Natural killer cell (primary cell): Measurements from ENCODE around the gene PPP3R2. TPM values are rescaled to one million over a fixed set of nuclear protein-coding genes. Genes with fewer than 3 reads are reported as not detected.
A peak's percentile ranks its signal among the peaks of the same experiment; 100 is the strongest.
"Not testable (repeated sequence)": the region's sequence is repeated elsewhere in the genome, so short reads cannot be mapped to it uniquely, and the experiment has no call there.

Experiments used
- ATAC-seq, 3 donors: fragments of 150-1000 bp in 2 of 3; fragments of 200-7000 bp in 1 of 3; cut with Tn5 transposase; 1 replicate in 1 of 3; 2 replicates in 2 of 3; pipeline ENCODE4 v1.10.0; 2021; ENCODE audit warnings: mild to moderate bottlenecking in 2 of 3, moderate library complexity in 2 of 3
- DNase-seq, 2 donors: peaks; one replicate each; pipeline versions ENCODE4 v3.0.0 to v3.0.0-alpha.2; 2013 to 2021; ENCODE audit warnings: mixed read lengths in 1 of 2
- H3K27ac ChIP-seq: one replicate; pipeline ENCODE4 v1.5.1; 2013; ENCODE audit warnings: mild to moderate bottlenecking, low read length
- H3K27me3 ChIP-seq: one replicate; pipeline ENCODE4 v1.6.1; 2013; ENCODE audit warnings: low read length; ENCODE audit not compliant: control insufficient read depth, insufficient read depth
- H3K36me3 ChIP-seq: one replicate; pipeline ENCODE4 v1.6.1; 2013; ENCODE audit warnings: low read length; ENCODE audit not compliant: control insufficient read depth, insufficient read depth
- H3K4me1 ChIP-seq: one replicate; pipeline ENCODE4 v1.6.1; 2013; ENCODE audit warnings: low read length; ENCODE audit not compliant: control insufficient read depth, insufficient read depth
- H3K4me3 ChIP-seq: one replicate; pipeline ENCODE4 v1.5.1; 2013; ENCODE audit warnings: low read length
- H3K9me3 ChIP-seq: one replicate; pipeline ENCODE4 v1.6.1; 2013; ENCODE audit warnings: low read length; ENCODE audit not compliant: control insufficient read depth, insufficient read depth
- H3K27ac Mint-ChIP-seq, 2 donors: one replicate each; pipeline ENCODE4 v1.8.0; 2022; ENCODE audit warnings: mild to moderate bottlenecking in 2 of 2, mixed read lengths in 2 of 2, moderate library complexity in 1 of 2
- H3K27me3 Mint-ChIP-seq, 2 donors: one replicate each; pipeline ENCODE4 v1.8.0; 2022; ENCODE audit warnings: low read depth in 2 of 2, mixed read lengths in 2 of 2
- H3K36me3 Mint-ChIP-seq: one replicate; pipeline ENCODE4 v1.8.0; 2022; ENCODE audit warnings: mixed read lengths
- H3K4me1 Mint-ChIP-seq, 2 donors: one replicate each; pipeline ENCODE4 v1.8.0; 2022; ENCODE audit warnings: mixed read lengths in 2 of 2
- H3K4me3 Mint-ChIP-seq: one replicate; pipeline ENCODE4 v1.8.0; 2022; ENCODE audit warnings: mild to moderate bottlenecking, moderate library complexity, mixed read lengths
- H3K9me3 Mint-ChIP-seq, 2 donors: one replicate each; pipeline ENCODE4 v1.8.0; 2022; ENCODE audit warnings: mixed read lengths in 2 of 2
- CTCF ChIP-seq: fragments of 200-600 bp; IDR thresholded peaks from one replicate; pipeline ENCODE4 v1.8.0; 2022; ENCODE audit warnings: antibody characterized with exemption
- WGBS: methylation state at CpG from one replicate; pipeline ENCODE4 v1.1.7; 2013; ENCODE audit warnings: missing lambda C conversion rate; ENCODE audit not compliant: insufficient coverage; 5-methylcytosine and 5-hydroxymethylcytosine counted together
- intact Hi-C: fragments of 100-400 bp; cut with micrococcal nuclease; formaldehyde crosslinking; loops from one replicate; pipeline ENCODE4 v1.14.2; 2022
- total RNA-seq, 4 donors: library from RNA; stranded (reverse); fragments of 120-200 nt in 1 of 4; gene quantifications; one replicate each; pipeline versions ENCODE4 v1.2.3 to v1.2.4, GENCODE V29; 2013 to 2022

The PPP3R2 gene
- total RNA-seq, 3 donors from 2014 or later (not counting 1 experiment from before 2014, with no cell fraction given), result not detected

GRCh38 chr9:101562966-101563365 is 31.8 kb downstream of the PPP3R2 start:
- DNase-seq (no peak), ATAC-seq (no peak)
- no peak overlapping the region for H3K27ac Mint-ChIP-seq
- no peak for TF ChIP-seq CTCF
- Histone ChIP-seq H3K9me3 (no peaks in the 10 kb centered on the region), H3K4me3 (no peak overlapping the region), H3K4me1 (no peaks in the 10 kb centered on the region), H3K27me3 (no peaks in the 10 kb centered on the region), H3K36me3 (peaks cover 66% of the 10 kb centered on the region), H3K27ac (no peak overlapping the region)
- intact Hi-C loops, result no loop called here
- H3K36me3 Mint-ChIP-seq, result peaks cover 45% of the 10 kb centered on the region
- H3K27me3 Mint-ChIP-seq, result no peaks in the 10 kb centered on the region
- no peaks in the 10 kb centered on the region for H3K9me3 Mint-ChIP-seq
- 100% methylated on average over 1 of the region's 1 CpG for WGBS
- H3K4me3 Mint-ChIP-seq, result no peak overlapping the region
- H3K4me1 Mint-ChIP-seq, result peaks cover 23 to 26% of the 10 kb centered on the region in 2 donors

GRCh38 chr9:101561740-101562139 is 33.0 kb downstream of the PPP3R2 start:
- Mint-ChIP-seq H3K27ac (peak overlapping the region; percentile 47 to 51), H3K4me1 (peaks cover 23 to 26% of the 10 kb centered on the region in 2 donors), H3K9me3 (peaks cover 0 to 2% of the 10 kb centered on the region in 2 donors), H3K4me3 (no peak overlapping the region), H3K27me3 (no peaks in the 10 kb centered on the region), H3K36me3 (peaks cover 55% of the 10 kb centered on the region)
- intact Hi-C loops, result no loop called here
- ATAC-seq, result peak in 1 of 3 donors; percentile 54
- 44% methylated on average over 1 of the region's 1 CpG for WGBS
- Histone ChIP-seq H3K27me3 (no peaks in the 10 kb centered on the region), H3K9me3 (no peaks in the 10 kb centered on the region), H3K4me1 (no peaks in the 10 kb centered on the region), H3K4me3 (no peak overlapping the region), H3K36me3 (peaks cover 69% of the 10 kb centered on the region), H3K27ac (no peak overlapping the region)
- TF ChIP-seq CTCF, result no peak
- DNase-seq, result peak in 1 of 2 donors; percentile 20

GRCh38 chr9:101549472-101550098 is 45.2 kb downstream of the PPP3R2 start:
- H3K27ac Mint-ChIP-seq, DNase-seq, H3K4me3 ChIP-seq, H3K9me3 ChIP-seq, H3K27me3 Mint-ChIP-seq, H3K4me1 ChIP-seq, intact Hi-C loops, H3K27me3 ChIP-seq, H3K9me3 Mint-ChIP-seq, ATAC-seq, H3K27ac ChIP-seq, H3K4me3 Mint-ChIP-seq: not testable (repeated sequence)
- Mint-ChIP-seq H3K4me1 (peaks cover 0 to 10% of the 10 kb centered on the region in 2 donors), H3K36me3 (peaks cover 59% of the 10 kb centered on the region)
- H3K36me3 ChIP-seq, result peaks cover 90% of the 10 kb centered on the region
- 98% methylated on average over 11 of the region's 18 CpGs for WGBS

- no peak overlapping the region for H3K27ac Mint-ChIP-seq
- Histone ChIP-seq H3K4me1 (no peaks in the 10 kb centered on the region), H3K36me3 (peaks cover 66% of the 10 kb centered on the region), H3K27me3 (no peaks in the 10 kb centered on the region), H3K27ac (no peak overlapping the region), H3K9me3 (no peaks in the 10 kb centered on the region), H3K4me3 (no peak overlapping the region)
- TF ChIP-seq CTCF, result no peak
- no peaks in the 10 kb centered on the region for H3K27me3 Mint-ChIP-seq
- peaks cover 0 to 4% of the 10 kb centered on the region in 2 donors for H3K4me1 Mint-ChIP-seq
- H3K4me3 Mint-ChIP-seq, result no peak overlapping the region
- 98% methylated on average over 14 of the region's 14 CpGs for WGBS
- intact Hi-C loops, result no loop called here
- DNase-seq (no peak), ATAC-seq (no peak)
- peaks cover 24% of the 10 kb centered on the region for H3K36me3 Mint-ChIP-seq
- peaks cover 0 to 3% of the 10 kb centered on the region in 2 donors for H3K9me3 Mint-ChIP-seq
These were observed 51.6 kb downstream of the PPP3R2 start for GRCh38 chr9:101543098-101543735.

Other genes starting within 250 kb of the PPP3R2 start
- not detected for gene BAAT, start 210.0 kb downstream of the PPP3R2 start, total RNA-seq
- 1 to 10 TPM; 4.4 to 5.9 (median 5.1) TPM for gene MRPL50, start 196.4 kb downstream of the PPP3R2 start, total RNA-seq
- 10 to 100 TPM in 1 of 3 donors, 1 to 10 TPM in 2; 6.7 to 11.3 (median 8.7) TPM for gene ZNF189, start 196.1 kb downstream of the PPP3R2 start, total RNA-seq
- gene ALDOB, start 159.2 kb downstream of the PPP3R2 start, total RNA-seq, result not detected
- gene RNF20, start 61.1 kb downstream of the PPP3R2 start, total RNA-seq, result 10 to 100 TPM; 35.5 to 44.2 (median 42.5) TPM
- gene GRIN3A, start 143.7 kb upstream of the PPP3R2 start, total RNA-seq, result not detected